Cardiac muscle cell (in vitro differentiated cells and primary cell): ENCODE results near the gene WDR47. TPM values are rescaled to one million over a fixed set of nuclear protein-coding genes. Genes with fewer than 3 reads are reported as not detected.

ENCODE experiments used
- DNase-seq, 2 donors: peaks; one replicate each; pipeline versions ENCODE4 v3.0.0 to v3.0.0-alpha.2; 2010 to 2017; ENCODE audit warnings: low read depth in 1 of 2, low spot score in 1 of 2
- H3K27ac ChIP-seq: fragments of 200-600 bp; sonication (generic); 2 replicates; pipeline ENCODE4 v1.5.1; 2016
- H3K27me3 ChIP-seq: fragments of 200-600 bp; sonication (generic); 2 replicates; pipeline ENCODE4 v1.6.0; 2016; ENCODE audit warnings: control low read depth
- H3K36me3 ChIP-seq: fragments of 200-600 bp; sonication (generic); 2 replicates; pipeline ENCODE4 v1.5.1; 2016; ENCODE audit warnings: control low read depth
- H3K4me1 ChIP-seq: fragments of 200-600 bp; sonication (generic); 2 replicates; pipeline ENCODE4 v1.8.1; 2017; ENCODE audit warnings: low read depth, mild to moderate bottlenecking, mixed run types
- H3K4me3 ChIP-seq: fragments of 200-600 bp; sonication (generic); 2 replicates; pipeline ENCODE4 v1.5.1; 2016; ENCODE audit warnings: mild to moderate bottlenecking
- H3K9me3 ChIP-seq: fragments of 200-600 bp; sonication (generic); 2 replicates; pipeline ENCODE4 v1.5.1; 2017; ENCODE audit warnings: low read depth, mild to moderate bottlenecking, control low read depth
- CTCF ChIP-seq: IDR thresholded peaks from 2 replicates; pipeline ENCODE4 v1.5.1; 2012; ENCODE audit warnings: low read depth, mild to moderate bottlenecking, low read length
- polyA plus RNA-seq: library from polyadenylated mRNA; unstranded; fragments of >200 nt; fragmentation: Nextera tagmentation; extraction: Ambion mirVana; gene quantifications from 2 replicates; pipeline ENCODE4 v1.2.1, GENCODE V29; 2016
- total RNA-seq: library from RNA; depleted of rRNA; stranded (reverse); fragments of >200 nt; gene quantifications from 2 replicates; pipeline ENCODE4 v1.2.3, GENCODE V29; 2016

WDR47 gene
- total and polyA plus RNA-seq, 2 experiments from 2014 or later, result 6.7 to 7.9 TPM

DNA sequence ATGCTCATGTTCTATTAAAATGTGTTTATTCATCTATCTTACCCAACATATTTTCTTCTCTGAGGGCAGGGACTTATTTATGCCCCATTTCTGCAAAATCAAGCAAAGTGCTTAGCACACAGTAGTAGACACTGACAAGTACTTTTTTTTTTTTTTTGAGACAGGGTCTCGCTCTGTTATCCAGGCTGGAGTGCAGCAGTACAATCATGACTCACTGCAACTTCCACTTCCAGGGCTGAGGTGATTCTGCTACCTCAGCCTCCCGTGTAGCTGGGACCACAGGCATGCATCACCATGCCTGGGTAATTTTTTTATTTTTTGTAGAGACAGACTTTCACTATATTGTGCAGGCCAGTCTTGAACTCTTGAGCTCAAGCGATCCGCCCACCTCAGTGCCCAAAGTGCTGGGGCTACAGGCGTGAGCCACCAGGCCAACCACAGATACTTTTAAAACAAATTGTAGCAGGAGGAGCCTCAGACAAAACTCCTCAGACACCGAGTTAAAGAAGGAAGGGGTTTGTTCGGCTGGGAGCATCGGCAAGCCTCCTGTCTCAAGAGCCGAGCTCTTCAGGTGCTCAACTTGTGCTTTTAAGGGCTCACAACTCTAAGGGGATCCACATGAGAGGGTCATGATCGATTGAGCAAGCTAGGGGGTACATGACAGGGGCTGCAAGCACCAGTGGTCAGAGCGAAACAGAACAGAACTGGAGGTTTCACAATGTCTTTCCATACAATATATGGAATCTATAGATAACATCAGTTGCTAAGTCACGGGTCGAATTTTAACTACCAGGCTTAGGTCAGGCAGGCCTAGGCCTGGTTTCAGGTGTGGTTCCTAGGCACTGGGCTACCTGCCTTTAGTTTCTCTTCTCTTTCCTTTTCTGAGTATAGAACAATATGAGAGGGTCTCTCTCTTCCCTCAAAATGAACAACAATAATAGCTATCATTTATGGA, 42.9 kb upstream of the WDR47 start:
- H3K36me3 ChIP-seq, result no peaks in the 10 kb centered on the region
- no peak for DNase-seq
- no peaks in the 10 kb centered on the region for H3K27me3 ChIP-seq
- no peak overlapping the region for H3K4me3 ChIP-seq
- no peak overlapping the region for H3K27ac ChIP-seq
- H3K4me1 ChIP-seq, result no peaks in the 10 kb centered on the region
- H3K9me3 ChIP-seq, result no peaks in the 10 kb centered on the region
- no peak for TF ChIP-seq CTCF

GRCh38 chr1:109083923-109084322, 42.0 kb upstream of the WDR47 start:
- H3K4me3 ChIP-seq, result no peak overlapping the region
- H3K9me3 ChIP-seq, result no peaks in the 10 kb centered on the region
- no peaks in the 10 kb centered on the region for H3K27me3 ChIP-seq
- no peak for TF ChIP-seq CTCF
- H3K4me1 ChIP-seq, result no peaks in the 10 kb centered on the region
- no peak overlapping the region for H3K27ac ChIP-seq
- no peaks in the 10 kb centered on the region for H3K36me3 ChIP-seq
- DNase-seq, result no peak

GRCh38 chr1:109083501-109083900, 41.6 kb upstream of the WDR47 start:
- H3K27me3 ChIP-seq, result no peaks in the 10 kb centered on the region
- no peaks in the 10 kb centered on the region for H3K9me3 ChIP-seq
- H3K36me3 ChIP-seq, result no peaks in the 10 kb centered on the region
- no peak overlapping the region for H3K27ac ChIP-seq
- no peak for TF ChIP-seq CTCF
- no peak overlapping the region for H3K4me3 ChIP-seq
- DNase-seq, result no peak
- H3K4me1 ChIP-seq, result no peaks in the 10 kb centered on the region

GRCh38 chr1:109080441-109081082, 38.7 kb upstream of the WDR47 start:
- no peak overlapping the region for H3K27ac ChIP-seq
- no peak overlapping the region for H3K4me3 ChIP-seq
- H3K9me3 ChIP-seq, result no peaks in the 10 kb centered on the region
- no peak for DNase-seq
- no peaks in the 10 kb centered on the region for H3K36me3 ChIP-seq
- H3K27me3 ChIP-seq, result no peaks in the 10 kb centered on the region
- no peak for TF ChIP-seq CTCF
- H3K4me1 ChIP-seq, result peaks cover 3% of the 10 kb centered on the region

GRCh38 chr1:109079240-109079622, 37.3 kb upstream of the WDR47 start:
- no peak overlapping the region for H3K4me3 ChIP-seq
- no peak overlapping the region for H3K27ac ChIP-seq
- TF ChIP-seq CTCF, result no peak
- no peaks in the 10 kb centered on the region for H3K36me3 ChIP-seq
- H3K27me3 ChIP-seq, result no peaks in the 10 kb centered on the region
- H3K4me1 ChIP-seq, result peaks cover 6% of the 10 kb centered on the region
- no peaks in the 10 kb centered on the region for H3K9me3 ChIP-seq
- no peak for DNase-seq
